PC-3 (cell line): ENCODE data around the gene ADCY9. TPM values are rescaled to one million over a fixed set of nuclear protein-coding genes. Genes with fewer than 3 reads are reported as not detected.

ENCODE experiments used
- ATAC-seq: fragments of 200-7000 bp; cut with Tn5 transposase; 2 replicates; pipeline ENCODE4 v1.9.1; 2020; ENCODE audit warnings: mild to moderate bottlenecking, moderate library complexity
- BruUV-seq: library from RNA; stranded (reverse); fragments of 400-500 nt; replicated peaks from 2 replicates; lab custom pipeline; 2021; lab: Mats Ljungman, UMichigan
- CTCF ChIA-PET: fragments of 300-600 bp; sonication (Branson Sonifier 250); formaldehyde crosslinking; loops from one replicate; lab custom pipeline; 2022; ENCODE audit warnings: antibody characterized with exemption; lab: Charles Lee
- POLR2A ChIA-PET: fragments of 300-600 bp; sonication (Branson Sonifier 250); formaldehyde crosslinking; loops from one replicate; lab custom pipeline; 2022; ENCODE audit warnings: antibody characterized with exemption; ENCODE audit not compliant: unreplicated experiment; lab: Charles Lee
- DNase-seq: peaks from one replicate; pipeline ENCODE4 v3.0.0-alpha.2; 2015
- H2AFZ ChIP-seq: fragments of 300-600 bp; sonication (generic); 2 replicates; pipeline ENCODE4 v1.6.0; 2016; ENCODE audit warnings: antibody characterized with exemption, low read length
- H3F3A ChIP-seq: fragments of 300-600 bp; sonication (generic); one replicate; pipeline ENCODE4 v1.6.0; 2017; ENCODE audit warnings: antibody characterized with exemption, low read length, control low read depth, mild to moderate bottlenecking; ENCODE audit not compliant: unreplicated experiment
- H3K27ac ChIP-seq: fragments of 300-600 bp; sonication (generic); 2 replicates; pipeline ENCODE4 v1.5.1; 2016; ENCODE audit warnings: mild to moderate bottlenecking, low read length
- H3K27me3 ChIP-seq: fragments of 300-600 bp; sonication (generic); 2 replicates; pipeline ENCODE4 v1.6.1; 2016; ENCODE audit warnings: low read length, mixed read lengths
- H3K36me3 ChIP-seq: fragments of 300-600 bp; sonication (generic); 2 replicates; pipeline ENCODE4 v1.6.1; 2016; ENCODE audit warnings: low read depth, mixed run types, low read length, mixed read lengths
- H3K4me1 ChIP-seq: fragments of 300-600 bp; sonication (generic); 2 replicates; pipeline ENCODE4 v1.5.1; 2016; ENCODE audit warnings: low read length; ENCODE audit not compliant: insufficient read depth
- H3K4me2 ChIP-seq: fragments of 300-600 bp; sonication (generic); 2 replicates; pipeline ENCODE4 v1.6.0; 2016; ENCODE audit warnings: low read length
- H3K4me3 ChIP-seq: fragments of 300-600 bp; sonication (generic); 2 replicates; pipeline ENCODE4 v1.5.1; 2016; ENCODE audit warnings: mild to moderate bottlenecking, low read length, mixed read lengths
- H3K79me2 ChIP-seq: fragments of 300-600 bp; sonication (generic); 2 replicates; pipeline ENCODE4 v1.6.1; 2017; ENCODE audit warnings: low read length, mixed read lengths
- H3K9ac ChIP-seq: fragments of 300-600 bp; sonication (generic); 2 replicates; pipeline ENCODE4 v1.6.0; 2016; ENCODE audit warnings: mild to moderate bottlenecking, low read length
- H3K9me2 ChIP-seq: fragments of 300-600 bp; sonication (generic); replicated peaks from 2 replicates; pipeline ENCODE4 v1.6.1; 2016; ENCODE audit warnings: mixed run types, low read length, mixed read lengths
- H3K9me3 ChIP-seq: fragments of 300-600 bp; sonication (generic); 2 replicates; pipeline ENCODE4 v1.6.1; 2016; ENCODE audit warnings: low read length, mixed read lengths
- H4K20me1 ChIP-seq: fragments of 300-600 bp; sonication (generic); 2 replicates; pipeline ENCODE4 v1.6.1; 2016; ENCODE audit warnings: low read length, mixed read lengths
- CTCF ChIP-seq: fragments of 300-600 bp; sonication (generic); conservative IDR thresholded peaks from 2 replicates; pipeline ENCODE4 v1.5.1; 2017; ENCODE audit warnings: antibody characterized with exemption, low read depth, mild to moderate bottlenecking, low read length
- EZH2 ChIP-seq: fragments of 300-600 bp; sonication (generic); IDR thresholded peaks from one replicate; pipeline ENCODE4 v1.6.1; 2017; ENCODE audit warnings: antibody characterized with exemption, mild to moderate bottlenecking, low read length; ENCODE audit not compliant: unreplicated experiment
- EZH2phosphoT487 ChIP-seq: fragments of 300-600 bp; sonication (generic); IDR thresholded peaks from 2 replicates; pipeline ENCODE4 v1.6.1; 2018; ENCODE audit warnings: mild to moderate bottlenecking, antibody characterized with exemption, low read length, borderline replicate concordance
- intact Hi-C: fragments of 100-400 bp; cut with micrococcal nuclease; formaldehyde crosslinking; loops from 2 replicates; pipeline ENCODE4 v1.9.0; 2023
- total RNA-seq: library from RNA; depleted of rRNA; stranded (reverse); fragments of >200 nt; gene quantifications from 2 replicates; pipeline ENCODE4 v1.2.3, GENCODE V29; 2014

ADCY9 gene
- total RNA-seq, 1 experiment from 2014 or later: 6.2 TPM

GRCh38 chr16:3938843-3939624, 177.2 kb downstream of the ADCY9 start:
- Histone ChIP-seq H3K9me2 (no peaks in the 10 kb centered on the region), H2AFZ (peak overlapping the region; percentile 94), H3K4me3 (peak overlapping the region; percentile 67), H3K9me3 (no peaks in the 10 kb centered on the region), H3K27ac (no peak overlapping the region), H3K4me1 (no peaks in the 10 kb centered on the region), H3K36me3 (no peaks in the 10 kb centered on the region), H3F3A (no peaks in the 10 kb centered on the region), H3K9ac (no peak overlapping the region), H4K20me1 (no peaks in the 10 kb centered on the region), H3K27me3 (no peaks in the 10 kb centered on the region), H3K4me2 (peak overlapping the region; percentile 93), H3K79me2 (no peaks in the 10 kb centered on the region)
- ATAC-seq (peak; percentile 75), DNase-seq (peak; percentile 39)
- BruUV-seq: no TSS peak
- no peak for TF ChIP-seq EZH2phosphoT487
- TF ChIP-seq CTCF: peak; percentile 79
- no peak for TF ChIP-seq EZH2
- ChIA-PET CTCF (no interaction called here), POLR2A (no interaction called here)
- intact Hi-C loops: no loop called here

GRCh38 chr16:3938471-3938842, 177.8 kb downstream of the ADCY9 start:
- H3K9ac ChIP-seq: no peak overlapping the region

More at GRCh38 chr16:3938471-3938842, 177.8 kb downstream of the ADCY9 start:
- DNase-seq: no peak
- no peak for ATAC-seq
- intact Hi-C loops: no loop called here
- TF ChIP-seq CTCF (no peak), EZH2phosphoT487 (no peak), EZH2 (no peak)
- ChIA-PET CTCF (no interaction called here), POLR2A (no interaction called here)
- Histone ChIP-seq H3K4me2 (peak overlapping the region; percentile 93), H3F3A (no peaks in the 10 kb centered on the region), H3K9me3 (no peaks in the 10 kb centered on the region), H4K20me1 (no peaks in the 10 kb centered on the region), H3K79me2 (no peaks in the 10 kb centered on the region), H2AFZ (peak overlapping the region; percentile 94), H3K27ac (no peak overlapping the region), H3K9me2 (no peaks in the 10 kb centered on the region), H3K27me3 (no peaks in the 10 kb centered on the region), H3K36me3 (no peaks in the 10 kb centered on the region), H3K4me1 (no peaks in the 10 kb centered on the region), H3K4me3 (peak overlapping the region; percentile 67)
- BruUV-seq: no TSS peak
